Measurements from ENCODE around the gene AQP12A.
"Not testable (repeated sequence)": the region's sequence is repeated elsewhere in the genome, so short reads cannot be mapped to it uniquely, and the experiment has no call there.

The AQP12A gene, protein sequence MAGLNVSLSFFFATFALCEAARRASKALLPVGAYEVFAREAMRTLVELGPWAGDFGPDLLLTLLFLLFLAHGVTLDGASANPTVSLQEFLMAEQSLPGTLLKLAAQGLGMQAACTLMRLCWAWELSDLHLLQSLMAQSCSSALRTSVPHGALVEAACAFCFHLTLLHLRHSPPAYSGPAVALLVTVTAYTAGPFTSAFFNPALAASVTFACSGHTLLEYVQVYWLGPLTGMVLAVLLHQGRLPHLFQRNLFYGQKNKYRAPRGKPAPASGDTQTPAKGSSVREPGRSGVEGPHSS

DNA sequence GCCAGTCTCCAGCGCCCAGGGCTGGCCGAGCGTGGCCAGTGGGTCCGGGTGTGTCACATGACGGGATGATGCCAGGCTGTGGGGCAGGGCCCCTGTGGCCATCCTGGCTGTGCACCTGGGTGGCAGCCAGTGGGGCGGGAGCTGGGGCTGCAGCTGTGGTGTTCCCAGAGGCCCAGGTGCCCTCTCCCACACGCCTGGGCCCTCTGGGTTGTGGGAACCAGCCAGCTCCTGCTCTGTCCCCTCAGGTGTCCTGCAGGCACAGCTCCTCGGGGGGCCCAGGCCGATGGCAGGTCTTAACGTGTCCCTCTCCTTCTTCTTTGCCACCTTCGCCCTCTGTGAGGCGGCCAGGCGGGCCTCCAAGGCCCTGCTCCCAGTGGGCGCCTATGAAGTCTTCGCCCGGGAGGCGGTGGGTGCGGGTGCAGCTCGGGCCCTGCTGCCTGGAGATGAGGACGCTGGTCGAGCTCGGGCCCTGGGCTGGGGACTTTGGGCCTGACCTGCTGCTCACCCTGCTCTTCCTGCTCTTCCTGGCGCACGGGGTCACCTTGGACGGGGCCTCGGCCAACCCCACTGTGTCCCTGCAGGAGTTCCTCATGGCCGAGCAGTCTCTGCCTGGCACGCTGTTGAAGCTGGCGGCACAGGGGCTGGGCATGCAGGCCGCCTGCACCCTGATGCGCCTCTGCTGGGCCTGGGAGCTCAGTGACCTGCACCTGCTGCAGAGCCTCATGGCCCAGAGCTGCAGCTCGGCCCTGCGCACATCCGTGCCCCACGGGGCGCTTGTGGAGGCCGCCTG is at the start of gene AQP12A:
Gene AQP12A (plus strand): TSS at position 236 of the 790 bp plus-strand sequence. CDS start 48 bp downstream, at position 284.
- DNase-seq = not testable (repeated sequence)

GRCh38 chr2:240642061-240642805 is 49.4 kb upstream of the AQP12A start:
- no peak for DNase-seq

DNA sequence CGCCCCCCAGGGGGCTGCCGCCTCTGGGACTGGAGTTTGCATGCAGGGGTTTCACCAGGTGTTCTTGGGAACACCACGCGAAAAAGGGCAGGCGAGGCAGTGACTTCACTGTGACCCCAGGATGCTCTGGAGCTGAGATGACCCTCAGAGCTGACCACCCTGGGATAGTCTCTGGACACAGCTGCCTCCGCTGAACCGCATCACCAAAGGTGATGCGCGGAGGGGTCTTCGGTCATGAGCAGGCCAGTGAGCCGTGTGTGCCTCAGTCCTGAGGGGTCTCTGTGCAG is 48.9 kb upstream of the AQP12A start:
- DNase-seq = no peak

- no peak for DNase-seq
Observed at GRCh38 chr2:240643093-240643810, 48.4 kb upstream of the AQP12A start.

- DNase-seq = no peak
Observed at GRCh38 chr2:240643811-240644150, 47.9 kb upstream of the AQP12A start.

DNA sequence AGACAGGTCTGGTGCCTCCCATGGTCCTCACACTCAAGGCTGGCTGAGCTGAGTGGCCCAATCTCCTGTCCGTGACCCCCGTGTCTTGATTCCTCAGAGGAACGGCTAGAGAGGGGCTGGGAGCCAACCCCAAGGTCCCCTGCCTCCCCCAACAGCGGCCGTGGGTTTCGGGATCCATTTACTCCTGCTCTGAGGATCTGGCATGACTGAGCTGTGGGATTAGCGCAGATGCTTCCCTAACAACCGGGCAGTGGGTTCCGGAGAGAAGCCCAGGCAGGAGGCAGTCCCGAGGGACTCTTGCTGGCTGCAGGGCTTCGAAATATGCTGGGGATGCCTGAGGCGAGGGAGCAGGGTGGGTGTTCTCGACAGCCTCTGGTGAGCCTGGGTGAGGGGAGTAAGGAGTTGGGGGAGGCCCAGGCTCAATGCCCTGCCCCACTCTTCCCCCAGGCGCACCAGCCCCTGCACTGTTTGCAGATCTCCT is 47.5 kb upstream of the AQP12A start:
- no peak for DNase-seq

GRCh38 chr2:240644859-240645301 is 46.8 kb upstream of the AQP12A start:
- DNase-seq = no peak

DNA sequence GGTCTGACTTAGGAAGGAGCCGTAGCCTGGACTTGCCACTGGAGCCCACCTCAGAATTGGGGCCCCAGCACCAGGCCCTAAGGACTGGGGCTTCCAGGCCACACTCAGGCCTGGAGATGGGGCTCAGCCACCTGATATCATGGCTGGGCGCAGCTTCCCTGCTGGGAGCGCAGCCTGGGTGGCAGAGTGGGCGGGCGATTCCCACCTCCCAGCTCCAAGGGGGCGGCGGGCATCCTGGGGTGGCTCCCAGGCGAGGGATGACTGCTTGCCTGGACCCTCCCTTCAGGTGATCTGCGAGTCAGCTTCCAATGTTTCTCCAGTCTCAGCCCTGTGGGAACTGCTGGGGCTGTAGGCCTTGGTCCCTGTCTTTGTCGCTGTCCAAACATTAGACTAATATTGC is 46.3 kb upstream of the AQP12A start:
- no peak for DNase-seq

- DNase-seq = no peak
Observed at GRCh38 chr2:240645801-240646175, 45.9 kb upstream of the AQP12A start.

DNA sequence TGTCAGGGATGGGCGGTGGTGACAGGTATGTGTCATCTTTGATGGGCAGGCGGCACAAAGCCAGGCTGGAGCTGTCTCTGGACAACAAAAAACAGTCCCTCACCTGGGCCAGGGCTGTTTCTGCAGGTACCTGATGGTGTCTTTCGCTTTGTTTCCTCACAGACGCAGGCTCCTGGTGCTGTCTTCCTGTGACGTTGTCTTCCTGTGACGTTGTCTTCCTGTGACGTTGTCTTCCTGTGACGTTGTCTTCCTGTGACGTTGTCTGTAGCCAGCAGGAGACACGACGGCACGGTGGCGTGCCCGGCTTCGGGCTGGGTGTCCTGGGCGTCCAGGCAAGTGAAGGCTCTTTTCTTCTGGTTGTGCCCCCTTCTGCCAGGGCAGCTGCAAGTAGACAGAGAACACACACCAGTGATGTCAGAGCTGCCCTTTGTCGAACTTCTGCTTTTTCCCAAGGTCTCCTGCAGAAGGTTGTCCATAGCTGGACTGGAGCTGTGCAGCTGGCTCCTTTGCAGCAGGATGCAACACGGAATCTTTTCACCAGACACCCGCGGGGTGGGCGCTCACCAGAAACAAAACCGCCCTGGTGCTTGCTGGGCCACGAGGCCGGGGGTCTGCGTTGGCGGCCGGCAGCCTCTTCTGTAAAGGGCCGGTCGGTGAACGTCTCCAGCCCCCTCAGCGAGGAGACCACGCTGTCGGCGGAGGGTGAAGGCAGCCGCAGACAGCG is 45.3 kb upstream of the AQP12A start:
- DNase-seq = no peak

GRCh38 chr2:240646900-240647502 is 44.7 kb upstream of the AQP12A start:
- DNase-seq = no peak

GRCh38 chr2:240647503-240648154 is 44.0 kb upstream of the AQP12A start:
- no peak for DNase-seq

DNA sequence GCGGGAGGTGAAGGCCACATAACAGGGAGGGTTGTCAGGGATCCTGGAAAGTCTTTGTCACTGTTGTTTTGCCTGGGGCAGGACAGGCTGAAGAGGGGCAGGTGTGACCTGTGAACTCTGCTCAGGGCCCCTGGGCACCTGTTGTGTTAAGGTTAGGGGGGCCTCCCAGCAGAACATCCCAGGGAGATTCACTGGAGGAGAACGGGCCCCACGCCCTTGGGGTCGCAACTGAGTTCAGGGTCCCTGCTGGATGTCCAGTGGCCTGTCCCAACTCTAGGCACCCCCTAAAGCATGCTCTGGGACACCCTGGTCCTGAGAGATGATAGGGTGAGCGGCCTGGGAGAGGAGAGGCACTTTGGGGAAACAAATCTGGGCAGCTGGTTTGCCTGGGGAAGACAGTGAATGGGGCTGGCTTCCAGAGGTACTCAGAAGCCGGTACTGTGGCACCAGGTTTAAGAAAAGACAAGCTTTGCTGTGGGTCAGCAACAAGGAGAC is 43.5 kb upstream of the AQP12A start:
- DNase-seq = no peak

DNA sequence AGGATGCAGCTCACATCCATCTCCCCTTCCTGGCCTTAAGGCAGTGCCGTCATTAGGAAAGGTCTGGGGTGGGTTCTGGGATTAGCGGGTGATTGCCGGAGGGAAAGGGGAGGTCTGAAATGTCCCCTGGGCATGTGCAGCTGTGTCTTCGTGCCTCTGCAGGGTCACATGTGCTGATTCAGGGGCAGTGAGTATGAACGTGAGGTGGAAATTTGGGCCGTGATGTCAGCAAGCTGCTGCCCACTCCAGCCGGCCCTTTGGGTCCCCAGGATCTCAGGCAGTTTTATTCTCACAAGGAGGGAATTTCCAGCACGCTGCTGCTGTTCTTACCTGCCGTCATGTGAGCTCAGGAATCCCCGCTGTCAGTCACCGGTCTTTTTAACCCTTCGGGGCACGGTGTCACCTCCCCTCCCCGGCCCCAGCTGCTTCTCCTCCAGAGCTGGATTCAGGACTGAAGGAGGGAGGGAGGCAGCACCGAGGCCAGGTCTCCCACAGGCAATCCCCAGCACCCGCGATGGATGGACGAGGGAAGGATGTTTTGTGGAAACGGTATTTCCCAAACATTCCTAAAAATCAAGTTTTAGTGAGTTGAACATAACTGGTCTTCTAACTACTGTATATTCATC is 42.9 kb upstream of the AQP12A start:
- DNase-seq = no peak

DNA sequence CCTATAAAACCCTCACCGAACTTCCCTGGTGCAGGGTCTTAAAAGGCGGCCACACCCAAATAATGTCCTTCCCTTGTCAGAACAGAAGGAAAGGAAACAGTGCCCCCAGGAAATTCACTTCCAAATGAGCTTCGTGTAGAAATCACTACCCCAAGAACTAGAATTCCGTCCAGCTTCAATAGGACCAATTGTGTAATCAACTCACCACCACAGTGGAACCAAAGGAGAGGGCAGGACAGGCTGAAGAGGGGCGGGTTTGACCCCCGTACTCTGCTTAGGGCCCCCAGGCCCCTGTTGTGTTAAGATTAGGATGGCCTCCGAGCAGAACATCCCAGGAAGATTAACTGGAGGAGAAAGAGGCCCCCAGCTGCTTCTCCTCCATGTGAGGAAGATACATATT is 42.3 kb upstream of the AQP12A start:
- no peak for DNase-seq

GRCh38 chr2:240650254-240650965 is 41.3 kb upstream of the AQP12A start:
- no peak for DNase-seq

DNA sequence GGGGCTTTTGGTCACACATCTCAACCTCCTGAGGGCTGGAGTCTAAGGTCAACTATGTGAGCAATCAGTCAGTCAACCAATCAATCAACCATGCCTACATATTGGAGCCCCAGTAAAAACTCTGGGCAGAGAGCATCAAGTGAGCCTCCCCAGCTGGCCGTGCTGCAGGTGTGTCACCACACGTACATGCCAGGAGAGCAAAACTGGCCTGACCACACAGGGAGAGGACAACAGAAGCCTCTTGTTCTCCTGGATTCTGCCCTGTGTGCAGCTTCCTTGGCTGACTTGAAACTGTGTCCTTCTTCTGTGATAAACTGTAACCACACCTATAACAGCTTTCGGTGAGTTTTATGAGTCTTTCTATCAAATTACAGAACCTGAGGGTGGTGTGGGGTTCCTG is 40.5 kb upstream of the AQP12A start:
- no peak for DNase-seq

- no peak for DNase-seq
Observed at GRCh38 chr2:240655931-240656886, 35.5 kb upstream of the AQP12A start.

DNA sequence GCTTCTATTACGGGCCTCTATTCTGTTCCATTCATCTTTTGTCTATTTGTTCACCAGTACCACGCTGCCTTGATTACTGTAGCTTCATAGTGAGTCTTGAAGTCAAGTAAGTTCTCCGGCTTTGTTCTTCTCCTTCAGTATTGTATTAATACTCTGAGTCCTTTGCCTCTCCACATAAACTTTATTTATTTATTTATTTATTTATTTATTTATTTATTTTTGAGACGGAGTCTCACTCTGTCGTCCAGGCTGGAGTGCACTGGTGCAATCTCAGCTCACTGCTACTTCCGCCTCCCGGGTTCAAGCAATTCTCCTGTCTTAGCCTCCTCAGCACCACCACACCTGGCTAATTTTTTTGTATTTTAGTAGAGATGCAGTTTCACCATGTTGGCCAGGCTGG is 31.8 kb upstream of the AQP12A start:
- DNase-seq = not testable (repeated sequence)

All from NCI-H1436 (cell line).